ENCODE data around the gene M6PR. TPM values are rescaled to one million over a fixed set of nuclear protein-coding genes. Genes with fewer than 3 reads are reported as not detected.
A peak's percentile ranks its signal among the peaks of the same experiment; 100 is the strongest.

Gene M6PR
- total RNA-seq, 1 experiment from 2014 or later, result 112 TPM

DNA sequence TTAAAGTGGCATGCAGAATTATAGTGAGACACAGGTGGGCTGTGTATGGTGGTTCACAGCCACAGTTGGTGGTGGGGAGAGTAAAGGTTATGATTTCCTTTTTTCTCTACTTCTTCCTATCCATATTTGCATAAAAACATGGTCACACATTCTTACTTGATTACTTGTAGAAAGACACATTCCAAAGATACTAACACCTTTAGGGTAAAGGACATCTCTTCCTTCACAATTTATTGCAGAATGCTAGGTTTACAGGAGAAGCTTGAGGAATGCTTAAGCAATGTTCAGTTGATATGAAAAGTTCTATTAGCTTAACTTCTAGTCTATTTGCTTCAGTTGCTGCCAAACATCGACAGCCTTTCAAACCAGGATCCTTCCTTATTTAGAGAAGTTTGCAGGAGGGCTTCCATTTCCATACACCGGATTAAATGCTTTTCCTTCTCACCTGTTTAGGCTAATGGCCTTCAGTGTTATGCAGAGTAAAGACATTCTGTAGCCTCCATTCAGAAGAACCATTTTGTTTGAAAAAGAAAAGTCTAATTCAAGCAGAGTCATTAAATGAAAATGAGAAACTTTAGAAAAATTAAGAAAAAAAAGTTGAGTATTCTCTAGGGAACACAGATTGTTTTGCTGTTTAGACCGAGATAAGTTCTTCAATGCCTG, 37.7 kb downstream of the M6PR start:
- intact Hi-C loops (cut with micrococcal nuclease), result loop anchor here (5.0 kb wide), 1 partner anchor 136 kb away; no protein-coding TSS in a partner anchor
- ATAC-seq (no peak), DNase-seq (peak; percentile 4)
- Histone ChIP-seq H4K20me1 (ENCODE audit: low read length) (no peaks in the 10 kb centered on the region), H3K36me3 (ENCODE audit: low read depth, low read length) (no peaks in the 10 kb centered on the region), H3F3A (ENCODE audit: low read length, unreplicated experiment) (no peaks in the 10 kb centered on the region), H3K9ac (ENCODE audit: low read length) (no peak overlapping the region), H3K79me2 (ENCODE audit: low read length) (no peaks in the 10 kb centered on the region), H2AFZ (ENCODE audit: low read length) (no peak overlapping the region), H3K4me1 (ENCODE audit: insufficient read depth, low read length) (peaks cover 11% of the 10 kb centered on the region), H3K9me3 (ENCODE audit: low read length) (no peaks in the 10 kb centered on the region), H3K27me3 (ENCODE audit: low read length) (no peaks in the 10 kb centered on the region), H3K27ac (ENCODE audit: low read length) (no peak overlapping the region), H3K4me2 (ENCODE audit: low read length) (no peak overlapping the region), H3K9me2 (replicated peaks; ENCODE audit: low read length) (no peaks in the 10 kb centered on the region), H3K4me3 (ENCODE audit: low read length) (no peak overlapping the region)
- ChIA-PET CTCF (no interaction called here), POLR2A (ENCODE audit: unreplicated experiment) (no interaction called here)
- TF ChIP-seq, protein P1, sequence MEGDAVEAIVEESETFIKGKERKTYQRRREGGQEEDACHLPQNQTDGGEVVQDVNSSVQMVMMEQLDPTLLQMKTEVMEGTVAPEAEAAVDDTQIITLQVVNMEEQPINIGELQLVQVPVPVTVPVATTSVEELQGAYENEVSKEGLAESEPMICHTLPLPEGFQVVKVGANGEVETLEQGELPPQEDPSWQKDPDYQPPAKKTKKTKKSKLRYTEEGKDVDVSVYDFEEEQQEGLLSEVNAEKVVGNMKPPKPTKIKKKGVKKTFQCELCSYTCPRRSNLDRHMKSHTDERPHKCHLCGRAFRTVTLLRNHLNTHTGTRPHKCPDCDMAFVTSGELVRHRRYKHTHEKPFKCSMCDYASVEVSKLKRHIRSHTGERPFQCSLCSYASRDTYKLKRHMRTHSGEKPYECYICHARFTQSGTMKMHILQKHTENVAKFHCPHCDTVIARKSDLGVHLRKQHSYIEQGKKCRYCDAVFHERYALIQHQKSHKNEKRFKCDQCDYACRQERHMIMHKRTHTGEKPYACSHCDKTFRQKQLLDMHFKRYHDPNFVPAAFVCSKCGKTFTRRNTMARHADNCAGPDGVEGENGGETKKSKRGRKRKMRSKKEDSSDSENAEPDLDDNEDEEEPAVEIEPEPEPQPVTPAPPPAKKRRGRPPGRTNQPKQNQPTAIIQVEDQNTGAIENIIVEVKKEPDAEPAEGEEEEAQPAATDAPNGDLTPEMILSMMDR (conservative IDR thresholded peaks at IDR 0.05; ENCODE audit: low read depth, low read length), result no peak
- TF ChIP-seq EZH2phosphoT487 (IDR thresholded peaks at IDR 0.05; ENCODE audit: borderline replicate concordance, low read length), result no peak
- TF ChIP-seq EZH2 (IDR thresholded peaks at IDR 0.05; ENCODE audit: low read length, unreplicated experiment), result no peak
- no TSS peak for BruUV-seq (replicated peaks)

DNA sequence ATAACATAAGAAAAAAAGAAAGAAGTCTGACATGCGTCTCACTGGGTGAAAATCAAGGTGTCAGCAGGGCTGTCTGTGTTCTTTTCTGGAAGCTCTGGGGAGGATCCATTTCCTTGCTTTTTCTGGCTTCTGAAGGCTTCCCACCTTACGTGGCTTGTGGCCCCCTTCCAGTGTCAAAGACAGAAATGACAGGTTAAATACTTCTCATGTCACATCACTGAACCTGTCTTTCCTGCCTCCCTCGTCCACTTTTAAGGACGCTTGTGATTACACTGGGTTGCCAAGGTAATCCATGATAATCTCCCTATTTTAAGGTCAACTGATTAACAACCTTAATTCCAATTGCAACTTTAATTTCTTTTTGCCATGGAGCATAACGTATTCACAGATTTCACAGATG, 39.7 kb downstream of the M6PR start:
- POLR2A ChIA-PET (ENCODE audit: unreplicated experiment), result no interaction called here
- no peaks in the 10 kb centered on the region for H3K79me2 ChIP-seq (ENCODE audit: low read length)
- H3F3A ChIP-seq (ENCODE audit: low read length, unreplicated experiment), result no peaks in the 10 kb centered on the region
- H3K27ac ChIP-seq (ENCODE audit: low read length), result no peak overlapping the region
- H3K9me3 ChIP-seq (ENCODE audit: low read length), result no peaks in the 10 kb centered on the region
- no peaks in the 10 kb centered on the region for H4K20me1 ChIP-seq (ENCODE audit: low read length)
- no peak overlapping the region for H3K9ac ChIP-seq (ENCODE audit: low read length)
- ATAC-seq (no peak), DNase-seq (no peak)
- no peaks in the 10 kb centered on the region for H3K9me2 ChIP-seq (replicated peaks; ENCODE audit: low read length)
- no peak overlapping the region for H3K4me2 ChIP-seq (ENCODE audit: low read length)
- no peaks in the 10 kb centered on the region for H3K27me3 ChIP-seq (ENCODE audit: low read length)
- CTCF ChIA-PET, result no interaction called here
- TF ChIP-seq, protein P1 (conservative IDR thresholded peaks at IDR 0.05; ENCODE audit: low read depth, low read length), result no peak
- TF ChIP-seq EZH2 (IDR thresholded peaks at IDR 0.05; ENCODE audit: low read length, unreplicated experiment) (no peak), EZH2phosphoT487 (IDR thresholded peaks at IDR 0.05; ENCODE audit: borderline replicate concordance, low read length) (no peak)
- BruUV-seq (replicated peaks), result no TSS peak
- no peaks in the 10 kb centered on the region for H3K36me3 ChIP-seq (ENCODE audit: low read depth, low read length)
- H2AFZ ChIP-seq (ENCODE audit: low read length), result no peak overlapping the region
- intact Hi-C loops (cut with micrococcal nuclease), result loop anchor here (5.0 kb wide), 1 partner anchor 138 kb away; no protein-coding TSS in a partner anchor
- H3K4me3 ChIP-seq (ENCODE audit: low read length), result no peak overlapping the region
- H3K4me1 ChIP-seq (ENCODE audit: insufficient read depth, low read length), result peaks cover 11% of the 10 kb centered on the region

DNA sequence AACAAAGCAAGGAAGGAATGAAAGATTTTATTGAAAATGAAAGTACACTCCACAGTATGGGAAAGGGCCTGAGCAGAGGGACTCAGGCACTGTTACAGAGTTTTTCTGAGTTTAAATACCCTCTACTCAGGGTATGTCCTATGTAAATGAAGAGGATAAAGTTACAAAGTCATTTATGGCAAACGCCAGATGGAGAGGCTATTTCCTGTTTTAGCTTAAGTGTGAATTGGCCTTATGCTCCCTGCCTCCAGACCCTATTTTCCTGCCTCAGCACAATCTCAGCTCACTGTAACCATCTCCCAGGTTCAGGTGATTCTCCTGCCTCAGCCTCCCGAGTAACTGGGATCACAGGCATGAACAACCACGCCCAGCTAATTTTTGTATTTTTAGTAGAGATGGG, 41.9 kb downstream of the M6PR start:
- no peak overlapping the region for H3K4me2 ChIP-seq (ENCODE audit: low read length)
- H3K4me3 ChIP-seq (ENCODE audit: low read length), result no peak overlapping the region
- CTCF ChIA-PET, result no interaction called here
- DNase-seq, result no peak
- no peaks in the 10 kb centered on the region for H3K27me3 ChIP-seq (ENCODE audit: low read length)
- H2AFZ ChIP-seq (ENCODE audit: low read length), result no peak overlapping the region
- H3K9me3 ChIP-seq (ENCODE audit: low read length), result no peaks in the 10 kb centered on the region
- H3K36me3 ChIP-seq (ENCODE audit: low read depth, low read length), result no peaks in the 10 kb centered on the region
- H4K20me1 ChIP-seq (ENCODE audit: low read length), result no peaks in the 10 kb centered on the region
- H3K9ac ChIP-seq (ENCODE audit: low read length), result no peak overlapping the region
- TF ChIP-seq EZH2 (IDR thresholded peaks at IDR 0.05; ENCODE audit: low read length, unreplicated experiment) (no peak), EZH2phosphoT487 (IDR thresholded peaks at IDR 0.05; ENCODE audit: borderline replicate concordance, low read length) (no peak)
- TF ChIP-seq, protein P1 (conservative IDR thresholded peaks at IDR 0.05; ENCODE audit: low read depth, low read length), result no peak
- H3K79me2 ChIP-seq (ENCODE audit: low read length), result no peaks in the 10 kb centered on the region
- H3F3A ChIP-seq (ENCODE audit: low read length, unreplicated experiment), result no peaks in the 10 kb centered on the region
- no peak for ATAC-seq
- POLR2A ChIA-PET (ENCODE audit: unreplicated experiment), result no interaction called here
- no peaks in the 10 kb centered on the region for H3K9me2 ChIP-seq (replicated peaks; ENCODE audit: low read length)
- intact Hi-C loops (cut with micrococcal nuclease), result no loop called here
- H3K4me1 ChIP-seq (ENCODE audit: insufficient read depth, low read length), result no peaks in the 10 kb centered on the region
- BruUV-seq (replicated peaks), result no TSS peak
- H3K27ac ChIP-seq (ENCODE audit: low read length), result no peak overlapping the region
